NCI-H1105 treated with DMSO at 0.1 percent for 48 hours (cell line): ENCODE data around the gene ZNF888.
"Not testable (repeated sequence)": the region's sequence is repeated elsewhere in the genome, so short reads cannot be mapped to it uniquely, and the experiment has no call there.

Experiments used
- DNase-seq: peaks from one replicate; lab custom pipeline; 2025; lab: John Stamatoyannopoulos, UW

Gene ZNF888

DNA sequence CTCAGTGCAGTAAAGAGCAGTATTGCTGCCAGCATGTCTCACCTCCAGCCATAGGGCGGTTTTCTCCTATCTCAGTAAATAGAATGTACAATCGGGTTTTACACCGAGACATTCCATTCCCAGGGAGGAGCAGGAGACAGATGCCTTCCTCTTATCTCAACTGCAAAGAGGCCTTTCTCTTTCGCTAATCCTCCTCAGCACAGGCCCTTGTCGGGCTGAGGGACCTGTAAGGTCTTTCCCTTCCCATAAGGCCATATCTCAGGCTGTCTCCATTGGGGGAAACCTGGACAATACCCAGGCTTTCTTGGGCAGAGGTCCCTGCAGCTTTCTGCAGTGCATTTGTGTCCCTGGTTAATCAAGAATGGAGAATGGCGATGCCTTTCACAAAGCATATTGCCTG lies 50.2 kb downstream of the ZNF888 start:
- DNase-seq, result not testable (repeated sequence)

DNA sequence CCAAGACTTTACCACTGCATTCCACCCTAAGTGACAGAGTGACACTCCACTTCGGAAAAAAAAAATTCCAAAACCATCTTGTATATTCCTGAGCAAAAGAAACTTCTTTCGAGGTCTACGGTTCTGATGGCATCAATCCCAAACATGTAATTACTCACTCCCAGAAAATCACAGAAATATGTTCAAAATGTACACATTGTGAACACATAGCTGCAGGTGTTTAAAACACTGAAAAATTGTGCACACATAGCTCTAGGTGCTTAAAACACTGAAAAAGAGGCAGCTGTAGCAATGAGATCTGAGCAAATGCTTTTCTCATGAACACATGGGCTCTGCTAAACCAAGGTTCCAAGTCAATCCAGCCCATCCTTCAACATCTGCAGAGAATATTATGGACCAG lies 51.8 kb downstream of the ZNF888 start:
- no peak for DNase-seq

DNA sequence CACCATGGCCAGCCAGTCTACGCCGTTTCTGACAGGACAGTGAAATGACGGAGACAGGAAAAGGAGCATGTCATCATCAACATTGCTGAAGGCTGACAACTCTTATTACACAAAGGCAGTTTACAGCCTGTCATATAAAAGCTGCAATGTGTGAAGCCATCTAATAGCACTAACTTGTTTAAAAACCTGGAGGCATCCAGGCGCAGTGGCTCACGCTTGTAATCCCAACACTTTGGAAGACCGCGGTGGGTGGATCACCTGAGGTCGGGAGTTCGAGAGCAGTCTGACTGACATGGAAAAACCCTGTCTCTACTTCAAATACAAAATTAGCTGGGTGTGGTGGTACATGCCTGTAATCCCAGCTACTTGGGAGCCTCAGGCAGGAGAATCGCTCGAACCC lies 55.2 kb downstream of the ZNF888 start:
- not testable (repeated sequence) for DNase-seq

DNA sequence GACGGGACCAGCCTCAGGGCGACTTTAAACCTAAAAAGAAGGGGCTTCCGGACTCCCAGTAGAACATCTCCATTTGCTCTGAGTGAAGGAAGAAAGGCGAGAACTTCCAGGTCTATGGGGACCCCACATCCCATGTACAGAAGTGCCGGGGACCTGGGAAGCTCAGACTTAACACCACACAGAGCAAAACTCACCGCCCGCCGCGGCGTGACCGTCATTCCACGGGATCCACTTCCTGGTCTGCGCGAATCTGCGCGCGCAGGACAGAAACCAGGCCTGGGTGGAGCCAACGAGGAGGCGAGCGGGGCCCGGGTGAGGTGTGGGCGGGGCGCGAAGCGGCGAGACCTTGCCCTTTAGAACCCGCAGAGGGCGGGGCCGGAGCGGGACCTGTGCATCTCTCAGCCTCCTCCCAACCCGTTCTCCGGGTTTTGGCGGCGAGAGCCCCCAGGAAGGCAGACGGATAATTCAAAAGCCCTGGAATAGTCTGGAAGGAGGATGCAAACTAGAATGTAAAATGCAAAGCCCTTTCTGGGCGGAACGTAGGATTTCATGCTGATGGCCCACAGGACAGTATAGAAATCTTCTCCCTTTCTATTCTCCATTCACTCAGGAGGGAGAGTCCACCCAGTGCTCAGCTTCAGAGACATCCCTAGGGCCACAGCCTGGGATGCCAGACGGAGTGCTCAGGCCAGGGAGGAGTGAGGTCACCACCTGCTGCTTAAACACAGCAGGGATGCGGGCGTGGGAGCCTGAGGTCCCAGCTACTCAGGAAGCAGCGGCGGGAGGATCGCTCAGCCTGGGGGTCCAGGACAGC lies 65.6 kb downstream of the ZNF888 start, which contains the start of gene ZNF468:
ZNF468 (minus strand) TSS at position 242 of the 814 bp plus-strand sequence. CDS start 3,347 bp downstream, outside the sequence.
- DNase-seq, result peak; percentile 64

DNA sequence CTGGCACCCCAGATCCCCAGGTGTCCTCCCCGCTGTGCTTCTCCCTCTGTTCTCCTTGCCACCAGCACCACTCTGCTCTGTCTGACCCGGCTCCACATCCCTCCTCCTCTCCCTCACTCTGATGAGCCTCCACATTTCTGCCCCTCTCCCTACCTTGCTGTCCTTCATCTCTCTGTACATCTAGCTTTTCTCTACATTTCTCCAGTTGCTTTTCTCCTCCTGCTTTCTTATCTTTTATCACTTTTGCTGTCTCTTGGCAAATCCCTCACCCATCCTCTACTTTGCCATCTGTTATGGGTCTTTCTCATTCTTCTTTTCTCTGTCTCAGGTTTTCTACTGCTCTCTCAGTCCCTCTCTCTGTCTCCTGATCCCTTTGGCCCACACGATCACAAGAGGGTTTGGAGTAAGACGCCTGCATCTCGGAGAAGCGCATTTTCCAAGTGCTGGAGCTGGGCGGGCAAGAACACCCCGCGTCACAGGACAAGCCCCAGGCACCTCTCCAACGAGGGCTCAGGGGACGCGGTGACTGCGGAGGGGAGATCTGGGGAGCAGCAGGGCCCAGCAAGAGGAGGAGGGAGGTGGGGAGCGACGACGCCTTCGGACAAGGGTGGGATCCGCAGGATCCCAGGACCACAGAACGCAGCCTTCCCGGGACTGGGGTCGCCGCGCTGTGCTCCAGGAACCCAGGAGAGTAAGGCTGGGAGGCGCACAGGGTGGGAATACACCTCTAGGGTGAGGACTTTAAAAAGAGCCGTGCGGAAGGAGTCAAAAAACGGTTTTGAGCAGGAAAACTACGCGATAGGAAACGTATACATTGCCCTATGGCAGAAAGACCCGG lies 66.5 kb downstream of the ZNF888 start:
- not testable (repeated sequence) for DNase-seq
